GM10266 (cell line): Measurements from ENCODE around the gene SDHAF1.
"Not testable (repeated sequence)": the region's sequence is repeated elsewhere in the genome, so short reads cannot be mapped to it uniquely, and the experiment has no call there.

Experiments
- DNase-seq: peaks from one replicate; pipeline ENCODE4 v3.0.0; 2012; ENCODE audit errors: extremely low spot score
- CTCF ChIP-seq: IDR thresholded peaks from 2 replicates; pipeline ENCODE4 v1.5.1; 2012; ENCODE audit warnings: mild to moderate bottlenecking, low read depth; ENCODE audit not compliant: control insufficient read depth, insufficient read depth; ENCODE audit errors: missing control alignments

SDHAF1 gene

DNA sequence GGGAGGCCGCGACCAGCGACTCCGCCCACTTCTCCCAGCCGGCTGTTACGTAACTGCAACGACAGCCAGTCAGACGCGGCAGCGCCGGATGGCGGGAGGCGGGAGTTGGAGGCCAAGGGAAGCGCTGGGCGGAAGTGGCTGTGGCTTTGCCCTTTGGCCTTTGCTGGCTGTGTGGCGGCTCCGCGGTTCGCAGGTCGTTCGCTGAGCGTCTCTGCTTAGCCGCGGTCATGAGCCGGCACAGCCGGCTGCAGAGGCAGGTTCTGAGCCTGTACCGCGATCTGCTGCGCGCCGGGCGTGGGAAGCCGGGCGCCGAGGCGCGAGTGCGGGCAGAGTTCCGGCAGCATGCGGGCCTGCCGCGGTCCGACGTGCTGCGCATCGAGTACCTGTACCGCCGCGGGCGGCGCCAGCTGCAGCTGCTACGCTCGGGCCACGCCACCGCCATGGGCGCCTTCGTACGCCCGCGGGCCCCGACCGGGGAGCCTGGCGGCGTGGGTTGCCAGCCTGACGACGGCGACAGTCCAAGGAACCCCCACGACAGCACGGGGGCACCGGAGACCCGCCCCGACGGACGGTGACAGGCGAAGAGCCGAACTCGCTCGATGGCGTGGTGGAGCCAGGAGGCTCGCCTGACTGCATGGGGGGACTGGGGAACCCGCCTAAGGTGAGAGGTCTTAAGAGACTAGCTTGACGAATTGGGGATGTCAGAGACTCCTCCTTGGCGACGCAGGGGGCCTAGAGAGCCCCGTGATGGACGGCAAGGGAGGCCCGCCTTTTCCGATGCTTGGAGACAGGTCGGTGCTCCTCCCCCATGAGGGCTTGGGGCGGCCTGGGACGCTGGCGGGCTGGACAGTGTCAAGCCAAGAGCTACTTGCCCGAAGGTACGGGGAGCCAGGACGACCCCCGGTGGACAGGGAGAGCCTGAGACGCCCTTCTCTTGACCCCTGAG lies at the start of gene SDHAF1:
Gene SDHAF1 (plus strand): TSS at position 141 of the 946 bp plus-strand sequence. CDS start 87 bp downstream, at position 228.
- peak; percentile 99 for DNase-seq
- TF ChIP-seq CTCF = no peak

DNA sequence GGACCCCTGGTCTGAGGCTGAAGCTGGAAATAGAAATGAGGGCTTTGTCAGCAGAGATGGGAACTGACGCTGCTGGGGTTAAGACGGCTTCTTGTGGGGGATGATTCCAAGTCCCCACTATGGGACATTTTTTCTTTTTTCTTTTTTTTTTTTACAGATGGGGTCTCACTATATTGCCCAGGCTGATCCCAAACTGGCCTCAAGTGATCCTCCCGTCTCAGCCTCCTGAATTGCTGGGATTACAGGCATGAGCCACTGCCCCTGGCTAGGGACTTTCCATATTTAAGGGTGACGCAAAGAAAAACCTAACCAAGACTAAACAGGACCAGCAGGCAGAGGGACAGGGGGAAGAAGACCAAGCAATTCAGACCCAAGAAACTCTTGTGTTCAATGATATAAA lies 48.8 kb upstream of the SDHAF1 start:
- DNase-seq = peak; percentile 16
- no peak for TF ChIP-seq CTCF

DNA sequence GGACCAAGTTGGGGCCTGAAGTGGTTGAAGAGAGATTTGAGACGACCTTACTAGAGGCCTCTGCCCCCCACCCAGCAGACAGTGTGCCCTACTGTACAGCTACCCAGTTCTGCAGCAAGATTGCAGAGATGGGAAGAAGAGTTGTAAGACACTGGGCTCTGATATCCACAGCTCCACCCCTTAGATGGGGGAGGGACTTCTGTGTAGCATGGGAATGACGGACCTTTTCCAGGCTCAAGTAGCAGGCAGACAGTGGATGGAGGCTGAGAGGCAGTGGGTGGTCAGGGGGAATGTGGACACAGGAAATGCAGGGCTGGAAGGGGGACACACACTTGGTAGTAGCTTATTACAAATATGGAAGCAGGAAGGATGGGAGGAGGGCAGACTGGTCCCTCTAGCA lies 45.9 kb upstream of the SDHAF1 start:
- TF ChIP-seq CTCF = no peak
- no peak for DNase-seq

DNA sequence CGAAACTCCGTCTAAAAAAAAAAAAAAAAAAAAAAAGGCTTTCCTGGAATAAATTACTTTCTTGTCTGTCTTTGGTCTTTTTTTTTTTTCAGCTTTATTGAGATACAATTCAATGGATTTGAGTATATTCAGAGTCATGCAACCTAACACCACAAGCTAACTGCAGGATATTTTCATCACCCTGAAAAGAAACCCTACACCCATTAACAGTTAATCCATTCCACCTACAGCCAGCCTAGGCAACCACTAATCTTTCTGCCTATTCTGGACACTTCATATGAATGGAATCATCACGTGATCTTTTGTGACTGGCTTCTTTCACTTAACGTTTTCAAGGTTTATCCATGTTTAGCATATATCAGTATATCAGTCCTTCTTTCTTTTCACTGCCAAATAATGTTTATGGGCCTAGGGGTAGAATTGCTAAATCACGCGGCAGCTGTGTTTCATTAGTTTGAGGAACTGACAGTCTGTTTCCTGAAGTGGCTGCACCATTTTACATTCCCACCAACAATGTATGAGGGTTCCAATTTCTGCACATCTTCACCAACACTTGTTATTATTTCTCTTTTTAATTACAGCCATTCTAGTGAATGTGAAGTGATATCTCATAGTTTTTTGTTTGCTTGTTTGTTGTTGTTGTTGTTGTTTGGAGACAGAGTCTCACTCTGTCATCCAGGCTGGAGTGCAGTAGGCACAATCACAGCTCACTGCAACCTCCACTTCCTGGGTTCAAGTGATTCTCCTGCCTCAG lies 38.9 kb upstream of the SDHAF1 start:
- no peak for TF ChIP-seq CTCF
- DNase-seq = no peak

DNA sequence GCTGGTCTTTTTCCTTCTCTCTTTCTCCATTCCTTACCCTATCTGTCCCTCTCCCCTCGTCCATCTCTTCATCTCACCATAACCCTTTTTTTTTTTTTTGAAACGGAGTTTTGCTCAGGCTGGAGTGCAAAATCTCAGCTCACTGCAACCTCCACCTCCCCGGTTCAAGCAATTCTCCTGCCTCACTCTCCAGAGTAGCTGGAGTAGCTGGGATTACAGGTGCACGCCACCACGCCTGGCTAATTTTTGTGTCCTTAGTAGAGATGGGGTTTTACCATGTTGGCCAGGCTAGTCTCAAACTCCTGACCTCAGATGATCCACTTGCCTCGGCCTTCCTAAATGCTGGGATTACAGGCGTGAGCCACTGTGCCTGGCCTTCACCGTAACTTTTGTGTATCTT lies 37.6 kb upstream of the SDHAF1 start:
- DNase-seq = not testable (repeated sequence)

DNA sequence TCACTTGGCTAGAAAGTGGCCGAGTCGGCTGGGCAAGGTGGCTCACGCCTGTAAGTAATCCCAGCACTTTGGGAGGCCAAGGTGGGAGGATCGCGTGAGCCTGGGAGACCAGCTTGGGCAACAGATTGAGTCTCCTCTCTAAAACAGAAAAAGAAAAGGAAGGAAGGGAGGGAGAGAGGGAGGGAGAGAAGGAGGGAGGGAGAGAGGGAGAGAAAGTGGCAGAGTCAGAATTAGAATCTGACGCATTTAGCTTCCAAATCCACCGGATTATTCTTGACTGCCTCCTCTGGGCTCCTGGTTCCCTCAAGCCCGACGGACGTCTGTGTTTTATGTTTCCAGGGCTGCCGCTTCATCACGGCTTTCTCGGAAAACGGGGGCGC lies 36.3 kb upstream of the SDHAF1 start:
- DNase-seq = no peak
- no peak for TF ChIP-seq CTCF

DNA sequence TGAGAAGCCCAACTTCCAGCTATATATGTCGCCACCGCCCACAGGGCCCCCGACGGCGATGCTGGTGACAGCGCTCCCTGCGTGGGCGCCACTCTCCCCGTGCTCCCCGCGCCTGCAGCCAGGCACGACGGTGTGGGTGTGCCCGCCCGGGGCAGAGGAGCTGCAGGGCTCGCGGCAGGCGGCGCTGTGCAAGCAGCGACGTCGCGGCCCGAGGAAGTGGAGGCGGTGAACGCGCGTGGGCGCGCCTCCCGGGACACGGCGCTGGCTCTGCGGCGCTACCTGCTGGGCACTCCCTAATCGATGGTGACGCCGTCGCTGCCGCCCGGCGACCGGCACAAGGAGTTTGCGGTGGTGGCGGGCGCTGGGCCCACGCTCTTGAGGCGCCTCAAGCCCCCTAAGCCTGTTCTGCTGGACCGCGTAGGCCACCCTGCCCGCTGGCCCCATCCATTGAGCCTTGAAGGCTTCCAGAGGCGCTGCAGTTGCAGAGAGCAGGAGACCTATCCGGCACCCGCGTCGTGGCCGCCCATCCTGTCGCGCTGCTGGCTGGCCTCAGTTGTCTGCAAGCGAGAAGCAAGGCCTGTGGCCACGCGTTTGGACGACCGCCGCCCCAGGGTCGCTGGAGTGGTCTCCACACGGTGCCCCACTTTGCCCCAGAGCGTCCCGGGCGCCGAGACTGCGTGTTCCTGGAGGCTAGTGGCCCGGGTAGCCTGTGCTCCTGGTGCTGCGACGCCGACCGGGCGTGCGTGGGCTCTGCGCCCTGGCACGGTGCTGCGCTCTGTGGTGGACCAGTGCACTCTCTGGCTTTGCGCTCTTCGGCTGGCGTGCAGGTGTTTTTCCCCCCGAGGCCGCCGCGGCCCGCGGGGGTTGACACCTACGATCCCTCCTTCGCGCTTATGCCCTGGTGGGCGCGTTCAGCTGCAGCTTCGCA lies 35.7 kb upstream of the SDHAF1 start:
- TF ChIP-seq CTCF = peak; percentile 70
- DNase-seq = peak; percentile 73
